HCT116 (cell line): Measurements from ENCODE around the gene TEAD3. TPM values are rescaled to one million over a fixed set of nuclear protein-coding genes. Genes with fewer than 3 reads are reported as not detected.

ENCODE experiments used
- ATAC-seq: fragments of 200-7000 bp; cut with Tn5 transposase; 2 replicates; pipeline ENCODE4 v1.9.1; 2020; ENCODE audit warnings: mild to moderate bottlenecking, moderate library complexity
- BruUV-seq: library from RNA; stranded (reverse); fragments of 400-500 nt; replicated peaks from 2 replicates; lab custom pipeline; 2021; lab: Mats Ljungman, UMichigan
- CTCF ChIA-PET: fragments of 300-600 bp; sonication (Branson Sonifier 250); formaldehyde crosslinking; loops from one replicate; lab custom pipeline; 2021; ENCODE audit warnings: antibody characterized with exemption; lab: Charles Lee
- POLR2A ChIA-PET: fragments of 300-600, 350-600 bp; sonication (Branson Sonifier 250); formaldehyde crosslinking; loops from one replicate; lab custom pipeline; 2021; ENCODE audit warnings: antibody characterized with exemption; lab: Charles Lee
- RAD21 ChIA-PET, 2 experiments: fragments of 300-600 bp; sonication (Branson Sonifier 250); formaldehyde crosslinking; loops; one replicate each; lab custom pipeline; 2023; ENCODE audit warnings: low total read pairs in 2 of 2; ENCODE audit not compliant: uncharacterized antibody in 2 of 2, unreplicated experiment in 2 of 2, low non-redundant PET in 1 of 2; lab: Charles Lee
- DNase-seq: peaks from one replicate; pipeline ENCODE4 v3.0.0-alpha.2; 2010; ENCODE audit warnings: low read depth, low spot score
- H2AFZ ChIP-seq: fragments of 200-600 bp; shearing (Covaris generic), sonication (generic); 2 replicates; pipeline ENCODE4 v1.6.1; 2017; ENCODE audit warnings: low read depth, mixed run types, mixed read lengths, antibody characterized with exemption, low read length; ENCODE audit not compliant: poor library complexity, severe bottlenecking
- H3K27ac ChIP-seq: 2 replicates; pipeline ENCODE4 v1.5.1; 2012; ENCODE audit warnings: low read depth, low read length
- H3K27me3 ChIP-seq: fragments of 200-600 bp; sonication (generic); 2 replicates; pipeline ENCODE4 v1.6.1; 2016; ENCODE audit warnings: mixed run types, low read length, mixed read lengths; ENCODE audit not compliant: insufficient read depth
- H3K36me3 ChIP-seq, 2 experiments: fragments of 200-500 bp in 1 of 2; fragments of 200-600 bp in 1 of 2; sonication (Bioruptor generic) in 1 of 2; sonication (generic) in 1 of 2; 2 replicates each; pipeline versions ENCODE4 v1.5.1 to v1.6.1; 2014 to 2016; ENCODE audit warnings: low read length in 2 of 2, inconsistent platforms in 1 of 2, mixed read lengths in 1 of 2, mixed run types in 1 of 2; ENCODE audit not compliant: insufficient read depth in 2 of 2, control insufficient read depth in 1 of 2
- H3K4me1 ChIP-seq, 2 experiments: fragments of 200-600 bp in 1 of 2; sonication (generic) in 1 of 2; 2 replicates each; pipeline versions ENCODE4 v1.5.1 to v1.6.1; 2012 to 2017; ENCODE audit warnings: low read length in 2 of 2, inconsistent platforms in 1 of 2, mild to moderate bottlenecking in 1 of 2, mixed read lengths in 1 of 2, mixed run types in 1 of 2, moderate library complexity in 1 of 2; ENCODE audit not compliant: insufficient read depth in 2 of 2, control insufficient read depth in 1 of 2
- H3K4me2 ChIP-seq: fragments of 200-600 bp; sonication (generic); 2 replicates; pipeline ENCODE4 v1.6.1; 2017; ENCODE audit warnings: mixed run types, low read length, mixed read lengths
- H3K4me3 ChIP-seq, 2 experiments: fragments of 200-600 bp in 1 of 2; sonication (generic) in 1 of 2; replicated peaks in 1 of 2; 2 replicates each; pipeline ENCODE4 v1.5.1; 2011 to 2016; ENCODE audit warnings: low read length in 2 of 2, control low read depth in 1 of 2, low read depth in 1 of 2, mild to moderate bottlenecking in 1 of 2, mixed read lengths in 1 of 2, mixed run types in 1 of 2
- H3K79me2 ChIP-seq: fragments of 200-600 bp; sonication (generic); 2 replicates; pipeline ENCODE4 v1.6.1; 2017; ENCODE audit warnings: mild to moderate bottlenecking, mixed run types, low read length, moderate library complexity, mixed read lengths; ENCODE audit not compliant: insufficient read depth
- H3K9ac ChIP-seq: fragments of 200-600 bp; sonication (generic); 2 replicates; pipeline ENCODE4 v1.6.1; 2016; ENCODE audit warnings: low read length, mixed read lengths
- H3K9me2 ChIP-seq: fragments of 200-600 bp; sonication (generic), shearing (Covaris generic); 2 replicates; pipeline ENCODE4 v1.6.1; 2017; ENCODE audit warnings: mixed run types, mild to moderate bottlenecking, moderate library complexity; ENCODE audit not compliant: insufficient read depth
- H3K9me3 ChIP-seq, 2 experiments: fragments of 200-500 bp in 1 of 2; fragments of 200-600 bp in 1 of 2; sonication (Bioruptor generic) in 1 of 2; sonication (generic) in 1 of 2; 2 replicates each; pipeline ENCODE4 v1.6.1; 2014 to 2017; ENCODE audit warnings: low read length in 2 of 2, mixed read lengths in 2 of 2, inconsistent platforms in 1 of 2, low read depth in 1 of 2, mild to moderate bottlenecking in 1 of 2, mixed run types in 1 of 2, moderate library complexity in 1 of 2; ENCODE audit not compliant: control insufficient read depth in 1 of 2, insufficient read depth in 1 of 2
- H4K20me1 ChIP-seq: fragments of 200-600 bp; sonication (generic), shearing (Covaris generic); 2 replicates; pipeline ENCODE4 v1.6.1; 2017; ENCODE audit warnings: mixed run types, mild to moderate bottlenecking, moderate library complexity; ENCODE audit not compliant: insufficient read depth
- EGR1 ChIP-seq: IDR thresholded peaks from 2 replicates; pipeline ENCODE4 v1.6.1; 2012; ENCODE audit warnings: low read depth
- ELF1 ChIP-seq: IDR thresholded peaks from 2 replicates; pipeline ENCODE4 v1.6.1; 2012; ENCODE audit warnings: low read depth, borderline replicate concordance
- EZH2phosphoT487 ChIP-seq: fragments of 200-600 bp; IDR thresholded peaks from 2 replicates; pipeline ENCODE4 v1.6.1; 2018; ENCODE audit warnings: antibody characterized with exemption, borderline replicate concordance
- FOSL1 ChIP-seq: IDR thresholded peaks from 2 replicates; pipeline ENCODE4 v1.6.1; 2012; ENCODE audit warnings: low read depth
- JUND ChIP-seq: IDR thresholded peaks from 2 replicates; pipeline ENCODE4 v1.6.1; 2012
- POLR2A ChIP-seq: IDR thresholded peaks from 2 replicates; pipeline ENCODE4 v1.7.0; 2011; ENCODE audit warnings: borderline replicate concordance; ENCODE audit not compliant: insufficient read depth, insufficient read length; ENCODE audit errors: extremely low read depth
- POLR2AphosphoS5 ChIP-seq: IDR thresholded peaks from 2 replicates; pipeline ENCODE4 v1.6.1; 2011; ENCODE audit warnings: mild to moderate bottlenecking, low read depth, low read length, moderate library complexity
- RAD21 ChIP-seq: IDR thresholded peaks from 2 replicates; pipeline ENCODE4 v1.6.1; 2012; ENCODE audit warnings: low read depth, mild to moderate bottlenecking
- SIN3A ChIP-seq: IDR thresholded peaks from 2 replicates; pipeline ENCODE4 v1.6.1; 2012; ENCODE audit warnings: low read depth
- SP1 ChIP-seq: IDR thresholded peaks from 2 replicates; pipeline ENCODE4 v1.6.1; 2012; ENCODE audit warnings: low read depth
- TCF7L2 ChIP-seq: IDR thresholded peaks from 2 replicates; pipeline ENCODE4 v1.7.0; 2011; ENCODE audit warnings: borderline replicate concordance, inconsistent platforms; ENCODE audit not compliant: insufficient read depth, insufficient read length; ENCODE audit errors: extremely low read depth
- YY1 ChIP-seq: IDR thresholded peaks from 2 replicates; pipeline ENCODE4 v1.6.1; 2011; ENCODE audit warnings: low read length, low read depth, moderate library complexity, mild to moderate bottlenecking; ENCODE audit not compliant: insufficient replicate concordance; ENCODE audit errors: extremely low read depth
- ZFX ChIP-seq: fragments of 450-650 bp; IDR thresholded peaks from 2 replicates; pipeline ENCODE4 v1.6.1; 2017
- ZNF274 ChIP-seq: fragments of 200-500 bp; sonication (Bioruptor generic); IDR thresholded peaks from 2 replicates; pipeline ENCODE4 v1.6.1; 2014; ENCODE audit warnings: mild to moderate bottlenecking, low read depth, low read length, inconsistent platforms
- intact Hi-C: fragments of 100-400 bp; cut with micrococcal nuclease; formaldehyde crosslinking; loops from 2 replicates; pipeline ENCODE4 v1.10.0; 2022
- total RNA-seq: library from RNA; stranded (reverse); gene quantifications from one replicate; pipeline ENCODE4 v1.2.1, GENCODE V29; 2021; ENCODE audit not compliant: unreplicated experiment
- TF ChIP-seq, protein P1 (sequence below): IDR thresholded peaks from 2 replicates; pipeline ENCODE4 v1.6.1; 2012; ENCODE audit warnings: low read depth

The TEAD3 gene
- total RNA-seq, 1 experiment from 2014 or later = 21.8 TPM

DNA sequence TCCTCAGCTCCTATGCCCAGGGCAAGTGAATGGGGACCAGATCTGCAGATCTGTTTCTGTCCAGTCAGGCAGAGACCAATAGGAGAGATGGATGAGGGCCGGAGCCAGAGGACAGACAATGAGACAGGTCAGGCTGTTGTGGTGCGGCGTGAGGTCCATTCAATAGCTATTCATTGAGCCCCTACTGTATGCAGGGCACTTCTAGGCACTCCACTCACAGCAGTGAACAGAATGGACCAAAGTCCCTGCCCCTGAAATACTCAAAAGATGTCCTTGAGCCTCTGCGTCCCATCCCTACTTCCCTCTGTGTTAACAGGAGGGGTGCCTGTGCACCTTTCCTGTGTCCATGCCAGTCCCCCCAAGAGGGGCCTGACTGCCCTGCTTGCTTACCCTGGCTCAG is 24.4 kb upstream of the TEAD3 start:
- no TSS peak for BruUV-seq
- Histone ChIP-seq H3K9ac (no peak overlapping the region), H3K9me2 (no peaks in the 10 kb centered on the region), H3K79me2 (no peaks in the 10 kb centered on the region), H3K4me1 (peaks cover 0 to 17% of the 10 kb centered on the region in 2 experiments; a peak in 3 of 4 replicates), H2AFZ (no peak overlapping the region), H3K9me3 (no peaks in the 10 kb centered on the region), H3K4me3 (no peak overlapping the region), H3K27me3 (no peaks in the 10 kb centered on the region), H3K4me2 (no peak overlapping the region), H3K27ac (no peak overlapping the region), H4K20me1 (no peaks in the 10 kb centered on the region), H3K36me3 (no peaks in the 10 kb centered on the region)
- intact Hi-C loops = loop anchor here (5.0 to 10.0 kb wide), 2 partner anchors 236 to 574 kb away; no protein-coding TSS in a partner anchor
- DNase-seq (no peak), ATAC-seq (no peak)
- ChIA-PET CTCF (interaction anchor here (2.2 to 4.2 kb wide), 2 partner anchors 31 to 216 kb away, joined by 6 to 66 read pairs; partner anchors contain the start of gene ARMC12), RAD21 (interaction anchor here in 1 of 2 experiments (1.0 kb wide), 1 partner anchor 215 kb away, joined by 4 read pairs; no protein-coding TSS in a partner anchor), POLR2A (no interaction called here)
- TF ChIP-seq FOSL1 = no peak
- TF ChIP-seq TCF7L2 = no peak
- no peak for TF ChIP-seq POLR2AphosphoS5
- TF ChIP-seq EGR1 = no peak
- no peak for TF ChIP-seq ZFX
- TF ChIP-seq RAD21 = no peak
- TF ChIP-seq JUND = no peak
- no peak for TF ChIP-seq ZNF274
- no peak for TF ChIP-seq YY1
- TF ChIP-seq EZH2phosphoT487 = no peak
- no peak for TF ChIP-seq ELF1
- TF ChIP-seq SP1 = no peak
- no peak for TF ChIP-seq SIN3A
- TF ChIP-seq POLR2A = no peak
- TF ChIP-seq, protein P1, sequence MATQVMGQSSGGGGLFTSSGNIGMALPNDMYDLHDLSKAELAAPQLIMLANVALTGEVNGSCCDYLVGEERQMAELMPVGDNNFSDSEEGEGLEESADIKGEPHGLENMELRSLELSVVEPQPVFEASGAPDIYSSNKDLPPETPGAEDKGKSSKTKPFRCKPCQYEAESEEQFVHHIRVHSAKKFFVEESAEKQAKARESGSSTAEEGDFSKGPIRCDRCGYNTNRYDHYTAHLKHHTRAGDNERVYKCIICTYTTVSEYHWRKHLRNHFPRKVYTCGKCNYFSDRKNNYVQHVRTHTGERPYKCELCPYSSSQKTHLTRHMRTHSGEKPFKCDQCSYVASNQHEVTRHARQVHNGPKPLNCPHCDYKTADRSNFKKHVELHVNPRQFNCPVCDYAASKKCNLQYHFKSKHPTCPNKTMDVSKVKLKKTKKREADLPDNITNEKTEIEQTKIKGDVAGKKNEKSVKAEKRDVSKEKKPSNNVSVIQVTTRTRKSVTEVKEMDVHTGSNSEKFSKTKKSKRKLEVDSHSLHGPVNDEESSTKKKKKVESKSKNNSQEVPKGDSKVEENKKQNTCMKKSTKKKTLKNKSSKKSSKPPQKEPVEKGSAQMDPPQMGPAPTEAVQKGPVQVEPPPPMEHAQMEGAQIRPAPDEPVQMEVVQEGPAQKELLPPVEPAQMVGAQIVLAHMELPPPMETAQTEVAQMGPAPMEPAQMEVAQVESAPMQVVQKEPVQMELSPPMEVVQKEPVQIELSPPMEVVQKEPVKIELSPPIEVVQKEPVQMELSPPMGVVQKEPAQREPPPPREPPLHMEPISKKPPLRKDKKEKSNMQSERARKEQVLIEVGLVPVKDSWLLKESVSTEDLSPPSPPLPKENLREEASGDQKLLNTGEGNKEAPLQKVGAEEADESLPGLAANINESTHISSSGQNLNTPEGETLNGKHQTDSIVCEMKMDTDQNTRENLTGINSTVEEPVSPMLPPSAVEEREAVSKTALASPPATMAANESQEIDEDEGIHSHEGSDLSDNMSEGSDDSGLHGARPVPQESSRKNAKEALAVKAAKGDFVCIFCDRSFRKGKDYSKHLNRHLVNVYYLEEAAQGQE = no peak
